Thoracic aorta (tissue), 2 donors: ENCODE measurements around the gene DAPP1. TPM values are rescaled to one million over a fixed set of nuclear protein-coding genes. Genes with fewer than 3 reads are reported as not detected.
"Not testable (repeated sequence)": the region's sequence is repeated elsewhere in the genome, so short reads cannot be mapped to it uniquely, and the experiment has no call there.

Source experiments
- ATAC-seq: fragments of 150-250 bp; one replicate; pipeline ENCODE4 v1.8.0; 2017; ENCODE audit warnings: low read depth; ENCODE audit not compliant: insufficient number of reproducible peaks, low FRiP score
- DNase-seq: peaks from one replicate; pipeline ENCODE4 v3.0.0-alpha.2; 2020; ENCODE audit warnings: low spot score
- H3K27ac ChIP-seq, 2 donors: fragments of 200-600 bp; sonication (generic); 1 replicate in 1 of 2; 2 replicates in 1 of 2; pipeline ENCODE4 v1.5.1; 2016; ENCODE audit warnings: mild to moderate bottlenecking in 2 of 2, moderate library complexity in 2 of 2
- H3K27me3 ChIP-seq: fragments of 200-600 bp; sonication (generic); replicated peaks from 2 replicates; pipeline ENCODE4 v1.6.0; 2016; ENCODE audit warnings: mild to moderate bottlenecking; ENCODE audit not compliant: insufficient read depth
- H3K36me3 ChIP-seq: fragments of 200-600 bp; sonication (generic); one replicate; pipeline ENCODE4 v1.5.1; 2016
- H3K4me1 ChIP-seq, 2 donors: fragments of 200-600 bp; sonication (generic); 1 replicate in 1 of 2; 2 replicates in 1 of 2; pipeline versions ENCODE4 v1.5.1 to v1.6.0; 2016; ENCODE audit warnings: low read depth in 2 of 2, mild to moderate bottlenecking in 1 of 2; ENCODE audit not compliant: control insufficient read depth in 1 of 2
- H3K4me3 ChIP-seq: fragments of 200-600 bp; sonication (generic); 2 replicates; pipeline ENCODE4 v1.5.1; 2016; ENCODE audit warnings: mild to moderate bottlenecking
- H3K9me3 ChIP-seq: fragments of 200-600 bp; sonication (generic); 2 replicates; pipeline ENCODE4 v1.5.1; 2016
- CTCF ChIP-seq: fragments of 200-600 bp; sonication (generic); IDR thresholded peaks from one replicate; pipeline ENCODE4 v1.5.1; 2019; ENCODE audit warnings: antibody characterized with exemption
- total RNA-seq, 2 donors: library from RNA; depleted of rRNA; stranded (reverse); fragments of >200 nt; gene quantifications; one replicate each; pipeline versions ENCODE4 v1.1.0 to v1.2.3, GENCODE V29; 2016

Gene DAPP1
- total RNA-seq, 2 donors from 2014 or later: 1.6 TPM

- Histone ChIP-seq H3K27me3 (no peaks in the 10 kb centered on the region), H3K27ac (peak overlapping the region; percentile 25 to 27), H3K4me3 (no peak overlapping the region), H3K9me3 (no peaks in the 10 kb centered on the region), H3K4me1 (peaks cover 14 to 29% of the 10 kb centered on the region in 2 donors), H3K36me3 (no peaks in the 10 kb centered on the region)
- DNase-seq (no peak), ATAC-seq (no peak)
- no peak for TF ChIP-seq CTCF
Measured at GRCh38 chr4:99828477-99828876, 11.8 kb downstream of the DAPP1 start.

- H3K4me3 ChIP-seq, H3K9me3 ChIP-seq, ATAC-seq, H3K36me3 ChIP-seq, H3K27me3 ChIP-seq, H3K27ac ChIP-seq, DNase-seq: not testable (repeated sequence)
- peaks cover 14 to 26% of the 10 kb centered on the region in 2 donors for H3K4me1 ChIP-seq
Measured at GRCh38 chr4:99830051-99830450, 13.4 kb downstream of the DAPP1 start.

- no peak for DNase-seq
- Histone ChIP-seq H3K27ac (peak overlapping the region in 1 of 2 donors; percentile 24), H3K4me1 (peaks cover 14 to 26% of the 10 kb centered on the region in 2 donors), H3K4me3 (no peak overlapping the region), H3K36me3 (no peaks in the 10 kb centered on the region), H3K27me3 (no peaks in the 10 kb centered on the region), H3K9me3 (no peaks in the 10 kb centered on the region)
- TF ChIP-seq CTCF: no peak
- peak; percentile 70 for ATAC-seq
Measured at GRCh38 chr4:99832321-99832720, 15.7 kb downstream of the DAPP1 start.

GRCh38 chr4:99832758-99833157 lies 16.1 kb downstream of the DAPP1 start:
- Histone ChIP-seq H3K4me3 (no peak overlapping the region), H3K4me1 (peaks cover 14 to 26% of the 10 kb centered on the region in 2 donors), H3K9me3 (no peaks in the 10 kb centered on the region), H3K36me3 (no peaks in the 10 kb centered on the region), H3K27me3 (no peaks in the 10 kb centered on the region), H3K27ac (peak overlapping the region in 1 of 2 donors; percentile 24)
- TF ChIP-seq CTCF: no peak
- no peak for DNase-seq
- ATAC-seq: no peak

- ATAC-seq (no peak), DNase-seq (no peak)
- TF ChIP-seq CTCF: no peak
- H3K36me3 ChIP-seq: no peaks in the 10 kb centered on the region
- peaks cover 14 to 21% of the 10 kb centered on the region in 2 donors for H3K4me1 ChIP-seq
- H3K27me3 ChIP-seq: no peaks in the 10 kb centered on the region
- no peaks in the 10 kb centered on the region for H3K9me3 ChIP-seq
- no peak overlapping the region for H3K4me3 ChIP-seq
- H3K27ac ChIP-seq: no peak overlapping the region
Measured at GRCh38 chr4:99833756-99834155, 17.1 kb downstream of the DAPP1 start.

- Histone ChIP-seq H3K4me1 (peaks cover 14 to 17% of the 10 kb centered on the region in 2 donors), H3K4me3 (no peak overlapping the region), H3K36me3 (no peaks in the 10 kb centered on the region), H3K27me3 (no peaks in the 10 kb centered on the region), H3K27ac (no peak overlapping the region), H3K9me3 (no peaks in the 10 kb centered on the region)
- ATAC-seq: no peak
- no peak for TF ChIP-seq CTCF
- no peak for DNase-seq
Measured at GRCh38 chr4:99834569-99834968, 17.9 kb downstream of the DAPP1 start.
